ENCODE data around the gene DHX58. TPM values are rescaled to one million over a fixed set of nuclear protein-coding genes. Genes with fewer than 3 reads are reported as not detected.

The DHX58 gene
- total and polyA plus RNA-seq, 2 donors (not counting 3 experiments of a cell fraction or from before 2014, with no cell fraction given) = 3.1 to 9.0 TPM

GRCh38 chr17:42059815-42060214 is 52.7 kb downstream of the DHX58 start:
- Histone ChIP-seq H3K27ac (ENCODE audit: insufficient read depth, low read depth, low read length) (no peak overlapping the region), H4K20me1 (replicated peaks; ENCODE audit: control insufficient read depth, extremely low read depth, insufficient read depth, low read length) (no peaks in the 10 kb centered on the region), H3K4me3 (replicated peaks in 1 of 3; ENCODE audit: insufficient read depth in 1 of 3, low read depth in 1 of 3, low read length in 3 of 3) (no peak overlapping the region), H3K9me3 (replicated peaks; ENCODE audit: control insufficient read depth, insufficient read depth, low read length) (no peaks in the 10 kb centered on the region), H3K4me2 (ENCODE audit: insufficient read depth, low read length) (no peak overlapping the region), H3K36me3 (ENCODE audit: control insufficient read depth in 2 of 2, extremely low read depth in 1 of 2, insufficient read depth in 2 of 2, low read length in 2 of 2) (no peaks in the 10 kb centered on the region), H3K4me1 (ENCODE audit: control insufficient read depth, extremely low read depth, insufficient read depth, low read length) (no peaks in the 10 kb centered on the region), H3K27me3 (ENCODE audit: control insufficient read depth in 2 of 2, insufficient read depth in 2 of 2, low read length in 2 of 2) (peaks cover 8 to 12% of the 10 kb centered on the region in 2 experiments), H3K79me2 (ENCODE audit: control insufficient read depth, insufficient read depth, low read length) (no peaks in the 10 kb centered on the region), H3K9me1 (replicated peaks; ENCODE audit: control insufficient read depth, extremely low read depth, insufficient read depth, low read length) (no peaks in the 10 kb centered on the region), H3K9ac (replicated peaks; ENCODE audit: extremely low read depth, insufficient read depth, low read length) (no peak overlapping the region), H2AFZ (ENCODE audit: low read depth, low read length) (no peak overlapping the region)
- DNase-seq (ENCODE audit: low read depth, low spot score) (no peak), FAIRE-seq (no peak)
- BruUV-seq (replicated peaks) = no TSS peak
- dilution Hi-C loops (cut with MboI; ENCODE audit: extremely low pct_ligation_motif_present, low sequenced_read_pairs) (no loop called here), intact Hi-C loops (cut with micrococcal nuclease) (no loop called here)
- POLR2A ChIA-PET = no interaction called here
- CTCF ChIA-PET = interaction anchor here (1.1 kb wide), 1 partner anchor 8 kb away, joined by 4 read pairs; no protein-coding TSS in a partner anchor
- TF ChIP-seq FOS (IDR thresholded peaks at IDR 0.05; ENCODE audit: borderline replicate concordance, insufficient read depth, low read length) = no peak
- no peak for TF ChIP-seq MAX (IDR thresholded peaks at IDR 0.05; ENCODE audit: insufficient read depth, insufficient read length)
- TF ChIP-seq POLR2AphosphoS5 (IDR thresholded peaks at IDR 0.05; ENCODE audit: insufficient read depth, low read depth, low read length) = no peak
- TF ChIP-seq MYC (IDR thresholded peaks at IDR 0.05; ENCODE audit: low read depth, low read length) = no peak
- no peak for TF ChIP-seq POLR2A (IDR thresholded peaks at IDR 0.05; ENCODE audit: low read depth, low read length)
- TF ChIP-seq JUN (IDR thresholded peaks at IDR 0.05; ENCODE audit: borderline replicate concordance, insufficient read depth, insufficient read length, low read depth) = no peak
- TF ChIP-seq GATA2 (IDR thresholded peaks at IDR 0.05; ENCODE audit: insufficient read depth, insufficient read length, low read depth, low read length) = no peak
- TF ChIP-seq, protein P1, sequence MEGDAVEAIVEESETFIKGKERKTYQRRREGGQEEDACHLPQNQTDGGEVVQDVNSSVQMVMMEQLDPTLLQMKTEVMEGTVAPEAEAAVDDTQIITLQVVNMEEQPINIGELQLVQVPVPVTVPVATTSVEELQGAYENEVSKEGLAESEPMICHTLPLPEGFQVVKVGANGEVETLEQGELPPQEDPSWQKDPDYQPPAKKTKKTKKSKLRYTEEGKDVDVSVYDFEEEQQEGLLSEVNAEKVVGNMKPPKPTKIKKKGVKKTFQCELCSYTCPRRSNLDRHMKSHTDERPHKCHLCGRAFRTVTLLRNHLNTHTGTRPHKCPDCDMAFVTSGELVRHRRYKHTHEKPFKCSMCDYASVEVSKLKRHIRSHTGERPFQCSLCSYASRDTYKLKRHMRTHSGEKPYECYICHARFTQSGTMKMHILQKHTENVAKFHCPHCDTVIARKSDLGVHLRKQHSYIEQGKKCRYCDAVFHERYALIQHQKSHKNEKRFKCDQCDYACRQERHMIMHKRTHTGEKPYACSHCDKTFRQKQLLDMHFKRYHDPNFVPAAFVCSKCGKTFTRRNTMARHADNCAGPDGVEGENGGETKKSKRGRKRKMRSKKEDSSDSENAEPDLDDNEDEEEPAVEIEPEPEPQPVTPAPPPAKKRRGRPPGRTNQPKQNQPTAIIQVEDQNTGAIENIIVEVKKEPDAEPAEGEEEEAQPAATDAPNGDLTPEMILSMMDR (IDR thresholded peaks at IDR 0.05; ENCODE audit: extremely low read depth in 1 of 2, insufficient read depth in 1 of 2, low read depth in 1 of 2, low read length in 2 of 2) = no peak
- no peak for TF ChIP-seq EZH2 (IDR thresholded peaks at IDR 0.05; ENCODE audit: borderline replicate concordance, low read depth, low read length, severe bottlenecking)

Data from endothelial cell of umbilical vein (primary cell).